Measurements from ENCODE around the gene MAP3K5.
"Not testable (repeated sequence)": the region's sequence is repeated elsewhere in the genome, so short reads cannot be mapped to it uniquely, and the experiment has no call there.

The MAP3K5 gene

GRCh38 chr6:136791296-136792094 lies 782 bp downstream of the MAP3K5 start:
- DNase-seq (ENCODE audit: low spot score) = peak; percentile 15

GRCh38 chr6:136790411-136791295 lies 1.6 kb downstream of the MAP3K5 start:
- no peak for DNase-seq (ENCODE audit: low spot score)

- DNase-seq (ENCODE audit: low spot score) = not testable (repeated sequence)
Measured at GRCh38 chr6:136789440-136789839, 2.8 kb downstream of the MAP3K5 start.

- no peak for DNase-seq (ENCODE audit: low spot score)
Measured at GRCh38 chr6:136788069-136788902, 4.0 kb downstream of the MAP3K5 start.

GRCh38 chr6:136787726-136788068 lies 4.6 kb downstream of the MAP3K5 start:
- no peak for DNase-seq (ENCODE audit: low spot score)

GRCh38 chr6:136786658-136787057 lies 5.6 kb downstream of the MAP3K5 start:
- no peak for DNase-seq (ENCODE audit: low spot score)

- no peak for DNase-seq (ENCODE audit: low spot score)
Measured at GRCh38 chr6:136784910-136785746, 7.1 kb downstream of the MAP3K5 start.

GRCh38 chr6:136784271-136784664 lies 8.0 kb downstream of the MAP3K5 start:
- no peak for DNase-seq (ENCODE audit: low spot score)

- no peak for DNase-seq (ENCODE audit: low spot score)
Measured at GRCh38 chr6:136783495-136784270, 8.6 kb downstream of the MAP3K5 start.

- DNase-seq (ENCODE audit: low spot score) = no peak
Measured at GRCh38 chr6:136783021-136783420, 9.3 kb downstream of the MAP3K5 start.

GRCh38 chr6:136782021-136782770 lies 10.1 kb downstream of the MAP3K5 start:
- DNase-seq (ENCODE audit: low spot score) = no peak

- DNase-seq (ENCODE audit: low spot score) = no peak
Measured at GRCh38 chr6:136780972-136781371, 11.3 kb downstream of the MAP3K5 start.

- no peak for DNase-seq (ENCODE audit: low spot score)
Measured at GRCh38 chr6:136779682-136780081, 12.6 kb downstream of the MAP3K5 start.

- no peak for DNase-seq (ENCODE audit: low spot score)
Measured at GRCh38 chr6:136777651-136778050, 14.6 kb downstream of the MAP3K5 start.

- no peak for DNase-seq (ENCODE audit: low spot score)
Measured at GRCh38 chr6:136775548-136775947, 16.7 kb downstream of the MAP3K5 start.

- no peak for DNase-seq (ENCODE audit: low spot score)
Measured at GRCh38 chr6:136775081-136775480, 17.2 kb downstream of the MAP3K5 start.

- DNase-seq (ENCODE audit: low spot score) = no peak
Measured at GRCh38 chr6:136774228-136775041, 17.8 kb downstream of the MAP3K5 start.

- no peak for DNase-seq (ENCODE audit: low spot score)
Measured at GRCh38 chr6:136773473-136773796, 18.8 kb downstream of the MAP3K5 start.

Data from HuH-7.5 (cell line).